ENCODE results near the gene GPR137B.

GRCh38 chr1:236253918-236254637 is 111.7 kb downstream of the GPR137B start:
- TF ChIP-seq CTCF (IDR thresholded peaks at IDR 0.05; ENCODE audit: low read depth, low read length, missing input control) (no peak), JUND (IDR thresholded peaks at IDR 0.05) (no peak), NR2F2 (IDR thresholded peaks at IDR 0.05) (no peak), RAD21 (IDR thresholded peaks at IDR 0.05) (no peak), YY1 (IDR thresholded peaks at IDR 0.05) (no peak), ZBTB33 (IDR thresholded peaks at IDR 0.05) (no peak), REST (IDR thresholded peaks at IDR 0.05) (no peak)
